ENCODE results near the gene COL13A1. TPM values are rescaled to one million over a fixed set of nuclear protein-coding genes. Genes with fewer than 3 reads are reported as not detected.

Gene COL13A1
- total RNA-seq, 1 experiment from 2014 or later, result 5.9 TPM

GRCh38 chr10:69965086-69965485 is 163.4 kb downstream of the COL13A1 start:
- Histone ChIP-seq H3K9ac (ENCODE audit: low read length) (no peak overlapping the region), H3K4me2 (ENCODE audit: low read length) (no peak overlapping the region), H3K27ac (ENCODE audit: low read depth, low read length) (no peak overlapping the region), H2AFZ (ENCODE audit: low read depth, low read length, poor library complexity, severe bottlenecking) (no peak overlapping the region), H3K9me3 (ENCODE audit: control insufficient read depth in 1 of 2, insufficient read depth in 1 of 2, low read depth in 1 of 2, low read length in 2 of 2) (no peaks in the 10 kb centered on the region), H3K27me3 (ENCODE audit: insufficient read depth, low read length) (no peaks in the 10 kb centered on the region; the same call in 1 of the 2 replicates), H3K36me3 (ENCODE audit: control insufficient read depth in 1 of 2, insufficient read depth in 2 of 2, low read length in 2 of 2) (no peaks in the 10 kb centered on the region), H4K20me1 (ENCODE audit: insufficient read depth) (no peaks in the 10 kb centered on the region), H3K4me1 (ENCODE audit: control insufficient read depth in 1 of 2, insufficient read depth in 2 of 2, low read length in 2 of 2) (no peaks in the 10 kb centered on the region), H3K9me2 (ENCODE audit: insufficient read depth) (no peaks in the 10 kb centered on the region), H3K4me3 (replicated peaks in 1 of 2; ENCODE audit: low read depth in 1 of 2, low read length in 2 of 2) (no peak overlapping the region), H3K79me2 (ENCODE audit: insufficient read depth, low read length) (no peaks in the 10 kb centered on the region)
- ChIA-PET CTCF (no interaction called here), POLR2A (no interaction called here), RAD21 (ENCODE audit: low non-redundant PET in 1 of 2, low total read pairs in 2 of 2, uncharacterized antibody in 2 of 2, unreplicated experiment in 2 of 2) (no interaction called here)
- no peak for DNase-seq (ENCODE audit: low read depth, low spot score)
- intact Hi-C loops (cut with micrococcal nuclease), result loop anchor here (10.0 kb wide), 1 partner anchor 400 kb away; no protein-coding TSS in a partner anchor
- no peak for TF ChIP-seq FOSL1 (IDR thresholded peaks at IDR 0.05; ENCODE audit: low read depth)
- no peak for TF ChIP-seq EZH2phosphoT487 (IDR thresholded peaks at IDR 0.05; ENCODE audit: borderline replicate concordance)
- TF ChIP-seq RAD21 (IDR thresholded peaks at IDR 0.05; ENCODE audit: low read depth), result no peak
- no peak for TF ChIP-seq ZFX (IDR thresholded peaks at IDR 0.05)
- no peak for TF ChIP-seq TCF7L2 (IDR thresholded peaks at IDR 0.05; ENCODE audit: borderline replicate concordance, extremely low read depth, insufficient read depth, insufficient read length)
- TF ChIP-seq POLR2AphosphoS5 (IDR thresholded peaks at IDR 0.05; ENCODE audit: low read depth, low read length), result no peak
- no peak for TF ChIP-seq ZNF274 (IDR thresholded peaks at IDR 0.05; ENCODE audit: low read depth, low read length)
- no peak for TF ChIP-seq YY1 (IDR thresholded peaks at IDR 0.05; ENCODE audit: extremely low read depth, insufficient replicate concordance, low read depth, low read length)
- TF ChIP-seq CEBPB (IDR thresholded peaks at IDR 0.05; ENCODE audit: low read depth), result no peak
- TF ChIP-seq SIN3A (IDR thresholded peaks at IDR 0.05; ENCODE audit: low read depth), result no peak
- no peak for TF ChIP-seq ELF1 (IDR thresholded peaks at IDR 0.05; ENCODE audit: borderline replicate concordance, low read depth)
- no peak for TF ChIP-seq CTCF (IDR thresholded peaks at IDR 0.05 in 2 of 3, conservative IDR thresholded peaks at IDR 0.05 in 1 of 3; ENCODE audit: borderline replicate concordance in 1 of 3, insufficient read depth in 1 of 3, low read depth in 2 of 3, low read length in 2 of 3)
- TF ChIP-seq EZH2 (IDR thresholded peaks at IDR 0.05), result no peak
- TF ChIP-seq SP1 (IDR thresholded peaks at IDR 0.05; ENCODE audit: low read depth), result no peak
- no peak for TF ChIP-seq ZBTB33 (IDR thresholded peaks at IDR 0.05; ENCODE audit: extremely low read depth, insufficient replicate concordance, low read length)
- no peak for ATAC-seq
- BruUV-seq (replicated peaks), result no TSS peak
